ENCODE measurements around the gene RDH13. TPM values are rescaled to one million over a fixed set of nuclear protein-coding genes. Genes with fewer than 3 reads are reported as not detected.

The RDH13 gene
- total and polyA plus RNA-seq, 2 donors (not counting 1 experiment from before 2014, with no cell fraction given) = 2.7 to 6.9 TPM

DNA sequence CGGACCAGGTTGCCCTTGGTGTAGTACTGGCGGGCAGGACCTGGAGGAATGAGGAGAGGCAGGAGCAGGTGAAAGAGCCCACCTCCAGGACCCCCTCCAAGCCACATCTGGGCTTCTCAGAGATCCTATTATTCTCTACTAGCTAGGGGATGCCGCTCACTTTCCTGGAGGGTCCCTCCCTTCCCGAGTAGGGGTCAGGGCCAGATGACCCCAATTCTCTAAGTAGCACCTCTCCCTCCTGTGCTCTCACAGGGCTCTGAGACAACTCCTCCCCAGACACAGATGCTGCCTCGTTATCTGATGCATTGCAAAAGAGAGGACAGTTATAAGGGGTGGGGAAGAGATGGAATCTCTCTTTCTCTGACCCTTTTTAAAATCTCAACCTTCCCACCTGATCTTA lies 47.8 kb downstream of the RDH13 start:
- Histone ChIP-seq H3K9ac (ENCODE audit: insufficient read depth, low read length) (no peak overlapping the region), H3K79me2 (ENCODE audit: control insufficient read depth, insufficient read depth, low read length) (no peaks in the 10 kb centered on the region), H3K27me3 (ENCODE audit: control insufficient read depth, insufficient read depth, low read length) (no peaks in the 10 kb centered on the region), H3K4me2 (ENCODE audit: extremely low read depth, insufficient read depth, low read length) (no peak overlapping the region), H3K4me3 (replicated peaks in 1 of 4; ENCODE audit: control extremely low read depth in 1 of 4, insufficient read depth in 1 of 4, low read depth in 3 of 4, low read length in 4 of 4) (no peak overlapping the region), H3K9me3 (ENCODE audit: control insufficient read depth, insufficient read depth, low read depth, low read length) (no peaks in the 10 kb centered on the region), H2AFZ (ENCODE audit: low read length) (no peak overlapping the region), H3K36me3 (ENCODE audit: control insufficient read depth, insufficient read depth, low read length) (no peaks in the 10 kb centered on the region), H4K20me1 (ENCODE audit: control insufficient read depth, extremely low read depth, insufficient read depth, low read length) (no peaks in the 10 kb centered on the region), H3K4me1 (ENCODE audit: control insufficient read depth, extremely low read depth, insufficient read depth, low read length) (no peaks in the 10 kb centered on the region), H3K27ac (ENCODE audit: insufficient read depth, low read length) (no peak overlapping the region)
- DNase-seq (ENCODE audit: low read depth in 2 of 2) = no peak
- TF ChIP-seq, protein P1, sequence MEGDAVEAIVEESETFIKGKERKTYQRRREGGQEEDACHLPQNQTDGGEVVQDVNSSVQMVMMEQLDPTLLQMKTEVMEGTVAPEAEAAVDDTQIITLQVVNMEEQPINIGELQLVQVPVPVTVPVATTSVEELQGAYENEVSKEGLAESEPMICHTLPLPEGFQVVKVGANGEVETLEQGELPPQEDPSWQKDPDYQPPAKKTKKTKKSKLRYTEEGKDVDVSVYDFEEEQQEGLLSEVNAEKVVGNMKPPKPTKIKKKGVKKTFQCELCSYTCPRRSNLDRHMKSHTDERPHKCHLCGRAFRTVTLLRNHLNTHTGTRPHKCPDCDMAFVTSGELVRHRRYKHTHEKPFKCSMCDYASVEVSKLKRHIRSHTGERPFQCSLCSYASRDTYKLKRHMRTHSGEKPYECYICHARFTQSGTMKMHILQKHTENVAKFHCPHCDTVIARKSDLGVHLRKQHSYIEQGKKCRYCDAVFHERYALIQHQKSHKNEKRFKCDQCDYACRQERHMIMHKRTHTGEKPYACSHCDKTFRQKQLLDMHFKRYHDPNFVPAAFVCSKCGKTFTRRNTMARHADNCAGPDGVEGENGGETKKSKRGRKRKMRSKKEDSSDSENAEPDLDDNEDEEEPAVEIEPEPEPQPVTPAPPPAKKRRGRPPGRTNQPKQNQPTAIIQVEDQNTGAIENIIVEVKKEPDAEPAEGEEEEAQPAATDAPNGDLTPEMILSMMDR (conservative IDR thresholded peaks at IDR 0.05 in 1 of 2, IDR thresholded peaks at IDR 0.05 in 1 of 2; ENCODE audit: low read depth in 1 of 2, low read length in 2 of 2) = no peak
- TF ChIP-seq EZH2 (IDR thresholded peaks at IDR 0.05; ENCODE audit: low read length, missing control alignments) = no peak

GRCh38 chr19:55014714-55015113 lies 48.2 kb downstream of the RDH13 start:
- no peak overlapping the region for H2AFZ ChIP-seq (ENCODE audit: low read length)

GRCh38 chr19:55013596-55013995 lies 49.4 kb downstream of the RDH13 start:
- no peaks in the 10 kb centered on the region for H3K4me1 ChIP-seq (ENCODE audit: control insufficient read depth, extremely low read depth, insufficient read depth, low read length)
- H3K4me3 ChIP-seq (replicated peaks in 1 of 4; ENCODE audit: control extremely low read depth in 1 of 4, insufficient read depth in 1 of 4, low read depth in 3 of 4, low read length in 4 of 4) = no peak overlapping the region
- H4K20me1 ChIP-seq (ENCODE audit: control insufficient read depth, extremely low read depth, insufficient read depth, low read length) = no peaks in the 10 kb centered on the region
- H3K4me2 ChIP-seq (ENCODE audit: extremely low read depth, insufficient read depth, low read length) = no peak overlapping the region
- no peaks in the 10 kb centered on the region for H3K36me3 ChIP-seq (ENCODE audit: control insufficient read depth, insufficient read depth, low read length)
- H2AFZ ChIP-seq (ENCODE audit: low read length) = no peak overlapping the region
- TF ChIP-seq, protein P1 (conservative IDR thresholded peaks at IDR 0.05 in 1 of 2, IDR thresholded peaks at IDR 0.05 in 1 of 2; ENCODE audit: low read depth in 1 of 2, low read length in 2 of 2) = no peak
- TF ChIP-seq EZH2 (IDR thresholded peaks at IDR 0.05; ENCODE audit: low read length, missing control alignments) = no peak
- DNase-seq (ENCODE audit: low read depth in 2 of 2) = no peak
- H3K27ac ChIP-seq (ENCODE audit: insufficient read depth, low read length) = no peak overlapping the region
- no peaks in the 10 kb centered on the region for H3K27me3 ChIP-seq (ENCODE audit: control insufficient read depth, insufficient read depth, low read length)
- no peaks in the 10 kb centered on the region for H3K9me3 ChIP-seq (ENCODE audit: control insufficient read depth, insufficient read depth, low read depth, low read length)
- H3K9ac ChIP-seq (ENCODE audit: insufficient read depth, low read length) = no peak overlapping the region
- no peaks in the 10 kb centered on the region for H3K79me2 ChIP-seq (ENCODE audit: control insufficient read depth, insufficient read depth, low read length)

More at GRCh38 chr19:55014714-55015113, 48.2 kb downstream of the RDH13 start:
- Histone ChIP-seq H4K20me1 (ENCODE audit: control insufficient read depth, extremely low read depth, insufficient read depth, low read length) (no peaks in the 10 kb centered on the region), H3K9ac (ENCODE audit: insufficient read depth, low read length) (no peak overlapping the region), H3K4me2 (ENCODE audit: extremely low read depth, insufficient read depth, low read length) (no peak overlapping the region), H3K27me3 (ENCODE audit: control insufficient read depth, insufficient read depth, low read length) (no peaks in the 10 kb centered on the region), H3K79me2 (ENCODE audit: control insufficient read depth, insufficient read depth, low read length) (no peaks in the 10 kb centered on the region), H3K9me3 (ENCODE audit: control insufficient read depth, insufficient read depth, low read depth, low read length) (no peaks in the 10 kb centered on the region), H3K4me3 (replicated peaks in 1 of 4; ENCODE audit: control extremely low read depth in 1 of 4, insufficient read depth in 1 of 4, low read depth in 3 of 4, low read length in 4 of 4) (no peak overlapping the region), H3K36me3 (ENCODE audit: control insufficient read depth, insufficient read depth, low read length) (no peaks in the 10 kb centered on the region), H3K27ac (ENCODE audit: insufficient read depth, low read length) (no peak overlapping the region), H3K4me1 (ENCODE audit: control insufficient read depth, extremely low read depth, insufficient read depth, low read length) (no peaks in the 10 kb centered on the region)
- DNase-seq (ENCODE audit: low read depth in 2 of 2) = no peak
- no peak for TF ChIP-seq EZH2 (IDR thresholded peaks at IDR 0.05; ENCODE audit: low read length, missing control alignments)
- TF ChIP-seq, protein P1 (conservative IDR thresholded peaks at IDR 0.05 in 1 of 2, IDR thresholded peaks at IDR 0.05 in 1 of 2; ENCODE audit: low read depth in 1 of 2, low read length in 2 of 2) = no peak

All from fibroblast of lung (primary cell).